AG08395 (cell line): ENCODE data around the gene CDH13.

Experiments used
- DNase-seq: peaks from one replicate; pipeline ENCODE4 v3.0.0; 2012; ENCODE audit warnings: mixed read lengths, low spot score

Gene CDH13

DNA sequence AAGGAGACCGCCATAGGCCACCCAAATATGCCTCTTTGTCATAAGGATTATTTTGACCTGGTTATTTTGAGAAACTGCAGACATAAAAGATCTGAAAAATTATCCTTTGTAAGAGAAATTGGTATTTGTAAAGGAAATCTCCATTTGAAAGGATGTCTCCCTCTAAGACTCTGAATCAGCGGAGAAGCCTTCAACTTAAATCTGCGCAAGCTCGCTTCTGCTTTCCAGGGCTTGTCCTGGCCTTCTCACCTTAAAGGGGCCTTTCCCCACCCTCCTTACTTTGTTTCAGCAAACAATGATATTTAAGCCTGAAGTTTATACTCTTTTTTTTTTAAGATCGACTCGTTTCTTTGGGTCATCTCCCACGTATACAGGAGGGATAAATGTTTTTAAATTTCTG lies 1215.5 kb downstream of the CDH13 start:
- no peak for DNase-seq

DNA sequence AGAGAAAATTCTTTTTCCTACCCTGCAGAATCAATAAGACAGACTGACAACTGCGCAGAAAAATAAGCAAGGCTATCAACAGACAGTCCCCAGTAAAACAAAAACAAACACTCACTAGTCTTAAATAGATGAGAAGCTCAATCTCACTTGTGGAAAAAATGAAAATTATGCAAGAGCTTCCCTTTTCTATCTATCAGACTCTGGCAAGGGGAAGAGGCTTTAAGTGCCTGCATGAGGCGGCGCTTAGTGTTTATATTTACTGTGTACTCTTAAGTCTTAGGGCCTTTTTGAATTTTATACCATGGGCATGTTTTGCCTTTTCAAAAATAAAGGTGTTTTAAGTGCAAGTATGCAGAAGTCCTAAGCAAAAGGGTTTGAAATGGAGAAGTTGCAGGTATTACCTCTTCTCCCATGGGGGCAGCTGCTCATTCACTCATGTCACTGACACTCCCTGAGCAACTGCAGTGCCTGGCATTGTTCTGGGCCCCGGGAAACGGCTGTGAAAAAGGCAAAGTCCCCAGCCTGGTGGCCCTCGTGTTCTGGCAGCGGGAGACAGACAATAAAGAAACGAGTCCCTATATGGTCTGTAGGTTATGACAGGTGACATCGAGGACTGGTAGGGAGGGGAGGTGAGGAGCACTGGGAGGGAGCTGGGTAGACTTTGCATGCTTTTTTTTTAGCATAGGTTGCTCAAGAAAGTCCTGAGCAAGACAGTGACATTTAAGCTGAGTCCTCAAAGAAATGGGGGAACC lies 1216.2 kb downstream of the CDH13 start:
- DNase-seq, result no peak

DNA sequence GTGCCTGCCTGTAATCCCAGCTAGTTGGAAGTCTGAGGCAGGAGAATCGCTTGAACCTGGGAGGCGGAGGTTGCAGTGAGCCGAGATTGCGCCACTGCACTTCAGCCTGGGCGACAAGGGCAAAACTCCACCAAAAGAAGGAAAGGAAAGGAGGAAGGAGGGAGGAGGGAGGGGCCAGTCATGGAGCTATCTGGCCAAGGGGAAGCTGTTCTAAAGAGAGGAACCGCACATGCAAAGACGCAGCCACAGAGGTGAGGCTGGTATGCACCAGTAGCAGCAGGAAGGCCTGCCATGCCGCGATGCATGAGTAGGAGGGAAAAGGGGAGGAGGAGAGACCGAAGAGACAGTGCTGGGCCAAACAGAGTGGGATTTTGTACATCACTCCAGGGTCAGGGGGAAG lies 1216.9 kb downstream of the CDH13 start:
- no peak for DNase-seq

DNA sequence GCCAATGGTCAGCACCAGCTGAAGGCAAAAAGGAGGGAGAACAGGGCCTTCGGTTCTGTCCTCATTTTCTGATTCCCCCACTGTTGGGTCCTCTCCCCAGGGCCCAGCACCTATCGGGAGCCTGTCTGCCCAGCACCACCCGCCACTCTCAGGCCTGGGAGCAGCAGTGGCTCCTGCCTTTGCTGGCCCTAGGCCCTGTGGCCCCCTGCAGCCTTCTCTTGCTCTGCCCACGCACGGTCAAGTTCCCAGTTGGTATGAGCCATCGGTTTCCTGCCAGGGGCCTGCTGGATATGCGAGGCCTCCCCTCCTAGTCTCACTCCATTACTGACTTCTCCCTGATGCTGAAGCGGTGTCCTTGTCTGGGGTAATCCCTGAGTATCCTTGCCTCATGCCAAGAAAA lies 1218.5 kb downstream of the CDH13 start:
- DNase-seq, result no peak

DNA sequence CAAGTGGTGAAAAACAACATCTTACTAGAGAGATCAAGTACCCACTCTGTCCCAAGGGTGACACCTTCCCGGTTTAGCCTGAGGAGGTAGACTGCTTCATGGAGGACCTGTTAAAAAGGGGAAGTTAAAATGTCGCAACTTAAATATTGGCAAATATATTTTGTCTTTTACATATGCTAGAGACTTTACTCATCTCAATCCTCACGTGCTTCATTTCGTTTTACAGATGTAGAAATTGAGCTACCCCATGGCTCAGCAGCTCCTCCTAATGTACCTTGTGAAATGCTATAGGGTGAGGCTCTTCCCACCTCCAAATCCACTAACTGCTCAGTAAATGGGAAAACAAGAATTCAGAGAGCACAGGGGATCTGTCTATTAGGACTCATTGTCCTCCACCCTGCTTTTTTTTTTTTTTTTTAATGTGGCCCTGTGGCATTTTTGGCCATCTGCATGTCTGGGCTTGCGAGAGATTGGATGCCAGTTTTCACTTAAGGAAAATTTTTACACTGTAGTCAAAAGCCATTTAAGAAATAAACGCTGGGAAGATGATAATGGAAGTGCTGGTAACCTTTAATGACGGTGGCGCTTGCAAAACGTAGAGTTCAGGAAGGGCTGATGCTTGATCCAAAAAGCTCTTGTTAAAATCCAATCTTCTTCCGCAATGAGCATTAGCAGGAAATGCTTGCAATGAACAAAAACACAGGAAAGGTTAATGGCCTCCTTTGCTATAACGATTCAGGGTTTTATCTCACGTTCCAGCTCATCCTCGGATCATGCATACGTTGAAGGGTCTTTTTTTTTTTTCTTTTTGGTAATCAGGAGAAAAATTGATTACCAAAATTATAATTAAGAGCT lies 1220.8 kb downstream of the CDH13 start:
- no peak for DNase-seq

DNA sequence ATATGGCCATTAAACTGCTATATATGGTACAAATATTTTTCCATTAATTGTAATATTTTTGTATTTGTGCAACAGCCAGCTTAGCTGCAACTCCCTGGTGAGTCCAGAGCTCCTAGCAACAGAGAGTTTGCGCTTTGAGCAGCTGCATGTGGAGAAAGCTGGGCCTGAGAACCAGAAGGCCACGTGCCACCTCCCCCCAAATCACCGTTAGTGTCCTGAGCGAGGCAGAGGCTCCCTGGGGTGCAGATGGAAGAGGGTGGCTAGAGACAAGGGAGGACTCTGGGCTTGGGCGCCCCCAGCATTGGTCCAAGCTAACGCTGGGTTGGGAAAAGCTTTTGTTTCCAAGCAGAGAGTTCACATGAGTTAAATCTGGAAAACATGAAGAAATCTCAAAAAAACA lies 1222.7 kb downstream of the CDH13 start:
- no peak for DNase-seq
